HFFc6 (cell line): ENCODE measurements around the gene TUBB2B. TPM values are rescaled to one million over a fixed set of nuclear protein-coding genes. Genes with fewer than 3 reads are reported as not detected.

Source experiments
- DNase-seq: peaks from one replicate; pipeline ENCODE4 v3.0.0-alpha.2; 2018
- H3K27ac Mint-ChIP-seq: 2 replicates; pipeline ENCODE4 v1.8.0; 2020; ENCODE audit warnings: mild to moderate bottlenecking, mixed read lengths
- H3K27me3 Mint-ChIP-seq: 2 replicates; pipeline ENCODE4 v1.8.0; 2021; ENCODE audit warnings: mild to moderate bottlenecking, moderate library complexity, mixed read lengths; ENCODE audit not compliant: insufficient read depth
- H3K36me3 Mint-ChIP-seq: 2 replicates; pipeline ENCODE4 v1.8.0; 2021; ENCODE audit warnings: low read depth, mixed read lengths
- H3K4me1 Mint-ChIP-seq: 2 replicates; pipeline ENCODE4 v1.8.0; 2020; ENCODE audit warnings: low read depth, mixed read lengths
- H3K4me3 Mint-ChIP-seq: 2 replicates; pipeline ENCODE4 v1.8.0; 2020; ENCODE audit warnings: mild to moderate bottlenecking, moderate library complexity, mixed read lengths
- H3K9me3 Mint-ChIP-seq: 2 replicates; pipeline ENCODE4 v1.8.0; 2020; ENCODE audit warnings: mild to moderate bottlenecking, mixed read lengths
- CTCF ChIP-seq: fragments of 200-600 bp; sonication (generic); IDR thresholded peaks from 2 replicates; pipeline ENCODE4 v1.5.0; 2021; ENCODE audit warnings: antibody characterized with exemption, mild to moderate bottlenecking
- total RNA-seq, 6 experiments: library from RNA; stranded (reverse); fragmentation: NEBNext Ultra II Directional; extraction: Animal tissue kit (Norgen Biotek cat#: 25700); gene quantifications; 2 replicates in 1 of 6; 3 replicates in 5 of 6; pipeline ENCODE4 v1.2.3, GENCODE V29; 2021

Gene TUBB2B
- total RNA-seq, 6 experiments from 2014 or later, result 0.14 to 1.3 (median 0.90) TPM

- DNase-seq, result no peak
These were observed 45.6 kb upstream of the TUBB2B start for GRCh38 chr6:3272911-3273547.

GRCh38 chr6:3271756-3272155 lies 44.3 kb upstream of the TUBB2B start:
- no peaks in the 10 kb centered on the region for H3K4me1 Mint-ChIP-seq
- TF ChIP-seq CTCF, result no peak
- H3K9me3 Mint-ChIP-seq, result no peaks in the 10 kb centered on the region
- no peak overlapping the region for H3K4me3 Mint-ChIP-seq
- peaks cover 13% of the 10 kb centered on the region for H3K36me3 Mint-ChIP-seq
- no peaks in the 10 kb centered on the region for H3K27me3 Mint-ChIP-seq
- H3K27ac Mint-ChIP-seq, result no peak overlapping the region
- DNase-seq, result no peak

More at GRCh38 chr6:3272911-3273547, 45.6 kb upstream of the TUBB2B start:
- no peak for TF ChIP-seq CTCF
- H3K4me3 Mint-ChIP-seq, result no peak overlapping the region
- H3K4me1 Mint-ChIP-seq, result no peaks in the 10 kb centered on the region
- peaks cover 13% of the 10 kb centered on the region for H3K36me3 Mint-ChIP-seq
- no peaks in the 10 kb centered on the region for H3K9me3 Mint-ChIP-seq
- no peak overlapping the region for H3K27ac Mint-ChIP-seq
- H3K27me3 Mint-ChIP-seq, result no peaks in the 10 kb centered on the region

- H3K36me3 Mint-ChIP-seq, result peaks cover 16% of the 10 kb centered on the region
- H3K4me3 Mint-ChIP-seq, result no peak overlapping the region
- no peak for DNase-seq
- no peaks in the 10 kb centered on the region for H3K9me3 Mint-ChIP-seq
- no peak for TF ChIP-seq CTCF
- H3K27ac Mint-ChIP-seq, result no peak overlapping the region
- H3K4me1 Mint-ChIP-seq, result no peaks in the 10 kb centered on the region
- H3K27me3 Mint-ChIP-seq, result no peaks in the 10 kb centered on the region
These were observed 42.8 kb upstream of the TUBB2B start for GRCh38 chr6:3270258-3270657.

- no peak for TF ChIP-seq CTCF
- no peaks in the 10 kb centered on the region for H3K9me3 Mint-ChIP-seq
- no peak overlapping the region for H3K4me3 Mint-ChIP-seq
- DNase-seq, result no peak
- no peaks in the 10 kb centered on the region; the same call in 1 of the 2 replicates for H3K27me3 Mint-ChIP-seq
- peaks cover 16% of the 10 kb centered on the region for H3K36me3 Mint-ChIP-seq
- H3K4me1 Mint-ChIP-seq, result no peaks in the 10 kb centered on the region
- H3K27ac Mint-ChIP-seq, result no peak overlapping the region
These were observed 42.0 kb upstream of the TUBB2B start for GRCh38 chr6:3269281-3269975.

GRCh38 chr6:3268680-3269079 lies 41.2 kb upstream of the TUBB2B start:
- H3K4me3 Mint-ChIP-seq, result no peak overlapping the region
- H3K27me3 Mint-ChIP-seq, result no peaks in the 10 kb centered on the region; the same call in 1 of the 2 replicates
- no peak overlapping the region for H3K27ac Mint-ChIP-seq
- H3K4me1 Mint-ChIP-seq, result no peaks in the 10 kb centered on the region
- peaks cover 16% of the 10 kb centered on the region for H3K36me3 Mint-ChIP-seq
- no peak for TF ChIP-seq CTCF
- H3K9me3 Mint-ChIP-seq, result no peaks in the 10 kb centered on the region
- no peak for DNase-seq
